Gastrocnemius medialis (tissue), 4 donors: ENCODE measurements around the gene WDR46.

Experiments
- POLR2A ChIP-seq, 2 donors: fragments of 450-650 bp; IDR thresholded peaks; one replicate each; pipeline ENCODE4 v1.6.1; 2017; ENCODE audit warnings: antibody characterized with exemption in 2 of 2, mild to moderate bottlenecking in 2 of 2, moderate library complexity in 2 of 2
- TF ChIP-seq, protein P1 (sequence below), 5 experiments: fragments of 450-650 bp in 3 of 5; fragments of 200-600 bp in 2 of 5; sonication (generic) in 2 of 5; IDR thresholded peaks in 4 of 5; conservative IDR thresholded peaks in 1 of 5; 1 replicate in 4 of 5; 2 replicates in 1 of 5; pipeline ENCODE4 v1.5.1; 2016 to 2019; ENCODE audit warnings: antibody characterized with exemption in 5 of 5, mild to moderate bottlenecking in 3 of 5, moderate library complexity in 3 of 5

DNA sequence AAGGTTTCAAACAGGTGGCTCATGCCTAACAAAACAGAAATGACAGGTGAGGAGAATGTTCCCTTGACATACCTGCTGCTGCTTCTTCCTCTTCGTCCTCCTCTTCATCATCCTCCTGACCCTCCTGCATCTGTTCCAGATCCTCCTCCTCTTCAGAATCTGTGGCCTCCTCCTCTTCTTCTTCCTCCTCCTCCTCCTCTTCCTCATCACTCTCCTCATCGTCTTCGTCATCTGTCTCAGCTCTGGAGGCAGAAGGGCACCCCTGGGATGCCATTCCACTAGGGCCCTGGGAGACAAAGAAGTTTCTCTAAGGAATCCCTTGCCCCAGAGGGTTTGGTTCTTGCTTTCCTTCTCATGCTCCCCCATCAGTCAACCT lies 30.9 kb upstream of the WDR46 start:
- TF ChIP-seq, protein P1, sequence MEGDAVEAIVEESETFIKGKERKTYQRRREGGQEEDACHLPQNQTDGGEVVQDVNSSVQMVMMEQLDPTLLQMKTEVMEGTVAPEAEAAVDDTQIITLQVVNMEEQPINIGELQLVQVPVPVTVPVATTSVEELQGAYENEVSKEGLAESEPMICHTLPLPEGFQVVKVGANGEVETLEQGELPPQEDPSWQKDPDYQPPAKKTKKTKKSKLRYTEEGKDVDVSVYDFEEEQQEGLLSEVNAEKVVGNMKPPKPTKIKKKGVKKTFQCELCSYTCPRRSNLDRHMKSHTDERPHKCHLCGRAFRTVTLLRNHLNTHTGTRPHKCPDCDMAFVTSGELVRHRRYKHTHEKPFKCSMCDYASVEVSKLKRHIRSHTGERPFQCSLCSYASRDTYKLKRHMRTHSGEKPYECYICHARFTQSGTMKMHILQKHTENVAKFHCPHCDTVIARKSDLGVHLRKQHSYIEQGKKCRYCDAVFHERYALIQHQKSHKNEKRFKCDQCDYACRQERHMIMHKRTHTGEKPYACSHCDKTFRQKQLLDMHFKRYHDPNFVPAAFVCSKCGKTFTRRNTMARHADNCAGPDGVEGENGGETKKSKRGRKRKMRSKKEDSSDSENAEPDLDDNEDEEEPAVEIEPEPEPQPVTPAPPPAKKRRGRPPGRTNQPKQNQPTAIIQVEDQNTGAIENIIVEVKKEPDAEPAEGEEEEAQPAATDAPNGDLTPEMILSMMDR (IDR thresholded peaks at IDR 0.05 in 4 of 5, conservative IDR thresholded peaks at IDR 0.05 in 1 of 5), result no peak
- TF ChIP-seq POLR2A (IDR thresholded peaks at IDR 0.05), result no peak
